ENCODE results near the gene AK8.

AK8 gene

GRCh38 chr9:132784286-132784830 is 93.7 kb downstream of the AK8 start:
- DNase-seq (ENCODE audit: low read depth) = no peak
- TF ChIP-seq, protein P1, sequence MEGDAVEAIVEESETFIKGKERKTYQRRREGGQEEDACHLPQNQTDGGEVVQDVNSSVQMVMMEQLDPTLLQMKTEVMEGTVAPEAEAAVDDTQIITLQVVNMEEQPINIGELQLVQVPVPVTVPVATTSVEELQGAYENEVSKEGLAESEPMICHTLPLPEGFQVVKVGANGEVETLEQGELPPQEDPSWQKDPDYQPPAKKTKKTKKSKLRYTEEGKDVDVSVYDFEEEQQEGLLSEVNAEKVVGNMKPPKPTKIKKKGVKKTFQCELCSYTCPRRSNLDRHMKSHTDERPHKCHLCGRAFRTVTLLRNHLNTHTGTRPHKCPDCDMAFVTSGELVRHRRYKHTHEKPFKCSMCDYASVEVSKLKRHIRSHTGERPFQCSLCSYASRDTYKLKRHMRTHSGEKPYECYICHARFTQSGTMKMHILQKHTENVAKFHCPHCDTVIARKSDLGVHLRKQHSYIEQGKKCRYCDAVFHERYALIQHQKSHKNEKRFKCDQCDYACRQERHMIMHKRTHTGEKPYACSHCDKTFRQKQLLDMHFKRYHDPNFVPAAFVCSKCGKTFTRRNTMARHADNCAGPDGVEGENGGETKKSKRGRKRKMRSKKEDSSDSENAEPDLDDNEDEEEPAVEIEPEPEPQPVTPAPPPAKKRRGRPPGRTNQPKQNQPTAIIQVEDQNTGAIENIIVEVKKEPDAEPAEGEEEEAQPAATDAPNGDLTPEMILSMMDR (conservative IDR thresholded peaks at IDR 0.05; ENCODE audit: low read depth, low read length) = no peak
- H3K4me3 ChIP-seq (ENCODE audit: low read length) = no peak overlapping the region

DNA sequence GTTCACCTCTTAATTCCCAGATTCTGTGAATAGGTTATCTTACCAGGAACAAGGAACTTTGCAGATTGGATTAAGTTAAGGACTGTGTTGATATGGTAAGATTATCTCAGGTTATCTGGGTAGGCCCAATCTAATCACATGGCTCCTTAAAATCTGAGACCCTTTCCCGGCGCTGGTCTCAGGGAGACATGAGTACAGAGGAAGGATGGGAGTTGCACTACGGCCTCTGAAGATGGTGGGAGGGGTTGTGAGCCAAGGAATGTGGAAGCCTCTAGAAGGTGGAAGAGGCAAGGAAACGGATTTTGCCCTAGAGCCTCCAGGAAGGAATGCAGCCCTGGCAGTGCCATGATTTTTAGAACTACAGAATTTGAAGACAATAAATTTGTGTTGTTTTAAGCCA is 95.1 kb downstream of the AK8 start:
- DNase-seq (ENCODE audit: low read depth) = no peak
- H3K4me3 ChIP-seq (ENCODE audit: low read length) = no peak overlapping the region
- TF ChIP-seq, protein P1 (conservative IDR thresholded peaks at IDR 0.05; ENCODE audit: low read depth, low read length) = no peak

DNA sequence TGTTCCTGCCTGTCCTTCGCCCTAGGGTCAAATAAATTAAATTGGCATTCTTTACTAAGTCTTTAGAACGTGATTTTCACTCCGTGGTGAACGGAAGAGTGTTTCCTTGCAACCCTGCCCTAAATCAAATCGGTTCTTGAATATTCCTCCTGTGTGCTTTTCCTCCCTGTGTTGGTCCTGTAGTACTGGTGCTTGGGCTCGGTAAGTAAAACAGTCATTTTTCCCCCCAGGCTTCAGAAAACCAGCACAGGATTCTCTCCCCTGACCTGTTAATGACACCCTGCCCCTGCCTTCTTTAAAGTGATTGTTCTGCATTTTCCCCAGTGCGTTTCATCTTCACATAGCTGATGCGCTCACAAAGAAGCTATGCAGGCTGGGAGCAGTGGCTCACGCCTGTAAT is 96.0 kb downstream of the AK8 start:
- no peak for DNase-seq (ENCODE audit: low read depth)
- H3K4me3 ChIP-seq (ENCODE audit: low read length) = no peak overlapping the region
- TF ChIP-seq, protein P1 (conservative IDR thresholded peaks at IDR 0.05; ENCODE audit: low read depth, low read length) = no peak

DNA sequence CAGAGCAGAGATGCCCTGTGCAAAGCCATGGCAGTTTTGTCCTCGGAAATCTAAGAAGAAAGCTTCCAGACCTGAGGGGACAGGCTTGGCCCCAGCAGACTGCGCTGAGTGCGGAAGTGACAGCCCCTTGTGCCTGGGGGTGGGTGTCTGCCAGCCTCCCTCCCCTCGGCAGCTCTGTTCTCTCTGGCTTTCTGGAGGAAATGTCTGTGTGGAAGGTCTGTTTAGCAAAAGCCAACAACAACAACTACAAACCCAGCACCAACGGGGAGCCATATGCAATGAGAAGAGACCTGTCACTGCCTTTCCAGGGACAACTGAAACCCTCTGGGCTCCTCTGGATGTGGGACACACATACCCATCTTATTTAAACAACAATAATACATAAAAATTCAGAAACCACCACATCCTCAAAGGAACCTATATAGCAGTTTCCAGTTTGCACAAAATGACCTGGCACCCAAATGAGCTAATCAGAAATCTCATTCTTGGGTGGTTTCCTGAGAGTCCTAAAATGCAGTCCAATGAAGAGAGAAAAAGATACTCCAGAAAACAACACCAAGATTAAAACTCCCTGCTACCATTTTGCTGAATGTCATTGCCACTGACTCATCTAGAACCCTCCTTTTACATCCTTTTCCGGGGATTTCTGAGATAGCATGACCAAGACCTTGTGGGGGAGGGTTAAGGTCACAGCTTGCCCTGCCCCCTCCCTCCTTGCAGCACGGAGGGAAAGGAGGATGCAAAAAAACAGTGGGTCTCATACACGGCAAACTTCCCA is 97.7 kb downstream of the AK8 start:
- no peak overlapping the region for H3K4me3 ChIP-seq (ENCODE audit: low read length)
- TF ChIP-seq, protein P1 (conservative IDR thresholded peaks at IDR 0.05; ENCODE audit: low read depth, low read length) = no peak
- no peak for DNase-seq (ENCODE audit: low read depth)

- TF ChIP-seq, protein P1 (conservative IDR thresholded peaks at IDR 0.05; ENCODE audit: low read depth, low read length) = no peak
- DNase-seq (ENCODE audit: low read depth) = no peak
- H3K4me3 ChIP-seq (ENCODE audit: low read length) = no peak overlapping the region
These were observed 101.2 kb downstream of the AK8 start for GRCh38 chr9:132776891-132777290.

DNA sequence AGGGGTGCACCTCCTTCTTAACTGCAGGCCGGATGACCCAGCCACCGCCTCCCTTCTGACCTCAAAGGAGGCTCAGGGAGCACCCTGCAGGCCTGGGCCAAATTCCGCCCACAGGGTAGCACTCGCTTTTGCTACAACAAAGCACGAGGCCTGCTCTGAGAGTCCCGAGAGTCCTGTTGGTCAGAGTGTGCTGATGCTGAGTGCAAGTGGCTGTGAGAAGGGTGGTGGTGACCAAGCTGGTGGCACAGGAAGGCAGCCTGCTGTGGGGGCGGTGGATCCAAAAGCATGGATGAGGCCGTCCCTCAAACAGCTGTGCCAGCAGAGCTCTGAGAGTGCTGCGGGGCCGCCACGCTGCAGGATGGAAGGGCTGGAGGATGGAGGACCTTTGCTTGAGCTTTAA is 101.8 kb downstream of the AK8 start:
- H3K4me3 ChIP-seq (ENCODE audit: low read length) = no peak overlapping the region
- no peak for DNase-seq (ENCODE audit: low read depth)
- TF ChIP-seq, protein P1 (conservative IDR thresholded peaks at IDR 0.05; ENCODE audit: low read depth, low read length) = no peak

GRCh38 chr9:132775720-132776119 is 102.4 kb downstream of the AK8 start:
- no peak for DNase-seq (ENCODE audit: low read depth)
- TF ChIP-seq, protein P1 (conservative IDR thresholded peaks at IDR 0.05; ENCODE audit: low read depth, low read length) = no peak
- H3K4me3 ChIP-seq (ENCODE audit: low read length) = no peak overlapping the region

All from retinal pigment epithelial cell (primary cell).